Measurements from ENCODE around the gene NCOA4.

The NCOA4 gene

DNA sequence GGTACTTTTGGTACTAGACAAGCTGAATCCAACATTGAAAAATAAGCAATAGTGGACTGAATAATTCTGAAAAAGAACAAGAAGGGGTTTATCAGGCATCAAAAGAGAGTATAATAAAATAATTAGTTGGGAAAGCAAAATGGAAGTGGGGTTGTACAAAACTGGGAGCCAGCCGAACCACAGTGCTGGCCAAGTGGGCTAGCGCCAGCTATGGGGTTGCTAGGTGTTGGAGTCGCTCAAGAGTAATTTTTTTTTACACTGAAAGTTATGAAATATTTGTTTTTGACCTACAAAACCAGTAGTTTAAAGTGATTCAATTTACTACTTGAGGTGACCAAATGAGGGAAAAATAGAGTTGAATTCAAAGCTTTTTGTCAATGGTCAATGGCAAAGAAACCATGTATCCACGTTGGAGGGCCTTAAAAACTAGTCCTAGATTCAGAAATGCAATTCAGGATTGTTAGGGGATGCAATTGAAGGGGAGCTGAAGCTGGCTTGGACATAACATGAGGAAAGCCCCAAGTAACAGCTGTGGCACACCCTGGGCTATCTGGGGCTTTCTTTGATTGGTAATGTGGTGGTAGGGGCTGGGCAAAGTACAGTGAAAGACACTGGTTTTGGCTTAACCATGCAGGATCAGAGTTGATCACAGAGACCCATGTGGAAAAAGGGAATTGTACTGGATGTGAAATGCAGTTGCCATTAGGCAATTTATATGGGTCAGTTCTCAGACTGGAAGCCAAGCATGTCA is 43.9 kb upstream of the NCOA4 start:
- TF ChIP-seq, protein P1, sequence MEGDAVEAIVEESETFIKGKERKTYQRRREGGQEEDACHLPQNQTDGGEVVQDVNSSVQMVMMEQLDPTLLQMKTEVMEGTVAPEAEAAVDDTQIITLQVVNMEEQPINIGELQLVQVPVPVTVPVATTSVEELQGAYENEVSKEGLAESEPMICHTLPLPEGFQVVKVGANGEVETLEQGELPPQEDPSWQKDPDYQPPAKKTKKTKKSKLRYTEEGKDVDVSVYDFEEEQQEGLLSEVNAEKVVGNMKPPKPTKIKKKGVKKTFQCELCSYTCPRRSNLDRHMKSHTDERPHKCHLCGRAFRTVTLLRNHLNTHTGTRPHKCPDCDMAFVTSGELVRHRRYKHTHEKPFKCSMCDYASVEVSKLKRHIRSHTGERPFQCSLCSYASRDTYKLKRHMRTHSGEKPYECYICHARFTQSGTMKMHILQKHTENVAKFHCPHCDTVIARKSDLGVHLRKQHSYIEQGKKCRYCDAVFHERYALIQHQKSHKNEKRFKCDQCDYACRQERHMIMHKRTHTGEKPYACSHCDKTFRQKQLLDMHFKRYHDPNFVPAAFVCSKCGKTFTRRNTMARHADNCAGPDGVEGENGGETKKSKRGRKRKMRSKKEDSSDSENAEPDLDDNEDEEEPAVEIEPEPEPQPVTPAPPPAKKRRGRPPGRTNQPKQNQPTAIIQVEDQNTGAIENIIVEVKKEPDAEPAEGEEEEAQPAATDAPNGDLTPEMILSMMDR (IDR thresholded peaks at IDR 0.05; ENCODE audit: insufficient read depth, low read length, poor library complexity, severe bottlenecking): no peak
- H3K36me3 ChIP-seq (ENCODE audit: control insufficient read depth, insufficient read depth, low read length): no peaks in the 10 kb centered on the region
- no peaks in the 10 kb centered on the region; the same call in 1 of the 2 replicates for H3K27me3 ChIP-seq (replicated peaks; ENCODE audit: control insufficient read depth, insufficient read depth, low read length)
- H3K4me3 ChIP-seq (replicated peaks; ENCODE audit: low read depth, low read length): no peak overlapping the region
- DNase-seq (ENCODE audit: extremely low read depth, insufficient read length): no peak

GRCh38 chr10:46073564-46073963 is 43.1 kb upstream of the NCOA4 start:
- TF ChIP-seq, protein P1 (IDR thresholded peaks at IDR 0.05; ENCODE audit: insufficient read depth, low read length, poor library complexity, severe bottlenecking): no peak
- no peak for DNase-seq (ENCODE audit: extremely low read depth, insufficient read length)
- no peaks in the 10 kb centered on the region; the same call in 1 of the 2 replicates for H3K27me3 ChIP-seq (replicated peaks; ENCODE audit: control insufficient read depth, insufficient read depth, low read length)
- H3K4me3 ChIP-seq (replicated peaks; ENCODE audit: low read depth, low read length): no peak overlapping the region
- no peaks in the 10 kb centered on the region for H3K36me3 ChIP-seq (ENCODE audit: control insufficient read depth, insufficient read depth, low read length)

GRCh38 chr10:46070749-46071148 is 40.3 kb upstream of the NCOA4 start:
- TF ChIP-seq, protein P1 (IDR thresholded peaks at IDR 0.05; ENCODE audit: insufficient read depth, low read length, poor library complexity, severe bottlenecking): no peak
- H3K4me3 ChIP-seq (replicated peaks; ENCODE audit: low read depth, low read length): no peak overlapping the region
- H3K36me3 ChIP-seq (ENCODE audit: control insufficient read depth, insufficient read depth, low read length): no peaks in the 10 kb centered on the region
- no peak for DNase-seq (ENCODE audit: extremely low read depth, insufficient read length)
- no peaks in the 10 kb centered on the region; the same call in 1 of the 2 replicates for H3K27me3 ChIP-seq (replicated peaks; ENCODE audit: control insufficient read depth, insufficient read depth, low read length)

- no peaks in the 10 kb centered on the region; the same call in 1 of the 2 replicates for H3K27me3 ChIP-seq (replicated peaks; ENCODE audit: control insufficient read depth, insufficient read depth, low read length)
- H3K4me3 ChIP-seq (replicated peaks; ENCODE audit: low read depth, low read length): no peak overlapping the region
- DNase-seq (ENCODE audit: extremely low read depth, insufficient read length): no peak
- H3K36me3 ChIP-seq (ENCODE audit: control insufficient read depth, insufficient read depth, low read length): no peaks in the 10 kb centered on the region
- TF ChIP-seq, protein P1 (IDR thresholded peaks at IDR 0.05; ENCODE audit: insufficient read depth, low read length, poor library complexity, severe bottlenecking): no peak
Measured at GRCh38 chr10:46069771-46070463, 39.5 kb upstream of the NCOA4 start.

DNA sequence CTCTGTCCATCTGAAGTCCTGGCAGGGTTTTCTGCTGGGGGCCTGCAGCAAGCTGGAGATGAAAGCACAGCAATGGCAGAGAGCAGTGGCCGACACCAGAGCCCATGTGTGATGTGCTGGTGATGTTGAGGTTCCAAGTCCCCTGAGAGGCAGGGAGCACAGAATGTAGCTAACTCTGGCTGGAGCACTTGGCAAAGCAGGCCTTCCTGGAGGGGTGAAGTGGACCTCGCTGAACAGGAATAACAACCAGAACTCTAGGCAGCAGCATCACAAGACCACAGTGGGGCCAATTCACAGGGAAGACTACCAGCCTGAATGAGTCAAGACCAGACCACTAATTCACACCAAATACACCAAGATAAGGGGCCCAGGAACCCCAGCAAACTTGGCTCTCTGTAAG is 38.5 kb upstream of the NCOA4 start:
- no peak overlapping the region for H3K4me3 ChIP-seq (replicated peaks; ENCODE audit: low read depth, low read length)
- no peaks in the 10 kb centered on the region for H3K27me3 ChIP-seq (replicated peaks; ENCODE audit: control insufficient read depth, insufficient read depth, low read length)
- TF ChIP-seq, protein P1 (IDR thresholded peaks at IDR 0.05; ENCODE audit: insufficient read depth, low read length, poor library complexity, severe bottlenecking): no peak
- no peak for DNase-seq (ENCODE audit: extremely low read depth, insufficient read length)
- no peaks in the 10 kb centered on the region for H3K36me3 ChIP-seq (ENCODE audit: control insufficient read depth, insufficient read depth, low read length)

All from GM06990 (cell line).